Bronchial epithelial cell (primary cell): ENCODE measurements around the gene OR7D4. TPM values are rescaled to one million over a fixed set of nuclear protein-coding genes. Genes with fewer than 3 reads are reported as not detected.
"Not testable (repeated sequence)": the region's sequence is repeated elsewhere in the genome, so short reads cannot be mapped to it uniquely, and the experiment has no call there.

Experiments
- DNase-seq: peaks from one replicate; pipeline ENCODE4 v3.0.0-alpha.2; 2010; ENCODE audit warnings: low read depth
- FAIRE-seq: peaks from 2 replicates; lab custom pipeline; 2011; peaks lifted over from hg19 to GRCh38; lab: Jason Lieb, UNC
- H3K27me3 ChIP-seq: 2 replicates; pipeline ENCODE4 v1.5.1; 2011; ENCODE audit warnings: low read length; ENCODE audit not compliant: control insufficient read depth, insufficient read depth
- H3K36me3 ChIP-seq: 2 replicates; pipeline ENCODE4 v1.5.1; 2011; ENCODE audit warnings: low read length; ENCODE audit not compliant: control insufficient read depth, insufficient read depth
- H3K4me3 ChIP-seq: 2 replicates; pipeline ENCODE4 v1.5.1; 2011; ENCODE audit warnings: mild to moderate bottlenecking, low read depth, low read length, control low read depth
- total RNA-seq: library from RNA; depleted of rRNA; stranded (reverse); fragments of >200 nt; gene quantifications from 2 replicates; pipeline ENCODE4 v1.2.1, GENCODE V29; 2014
- TF ChIP-seq, protein P1 (sequence below): IDR thresholded peaks from 2 replicates; pipeline ENCODE4 v1.5.1; 2011; ENCODE audit warnings: mild to moderate bottlenecking, moderate library complexity, low read length, control low read depth, inconsistent platforms; ENCODE audit not compliant: insufficient read depth, severe bottlenecking

The OR7D4 gene
- total RNA-seq = not detected in 2 replicates

DNA sequence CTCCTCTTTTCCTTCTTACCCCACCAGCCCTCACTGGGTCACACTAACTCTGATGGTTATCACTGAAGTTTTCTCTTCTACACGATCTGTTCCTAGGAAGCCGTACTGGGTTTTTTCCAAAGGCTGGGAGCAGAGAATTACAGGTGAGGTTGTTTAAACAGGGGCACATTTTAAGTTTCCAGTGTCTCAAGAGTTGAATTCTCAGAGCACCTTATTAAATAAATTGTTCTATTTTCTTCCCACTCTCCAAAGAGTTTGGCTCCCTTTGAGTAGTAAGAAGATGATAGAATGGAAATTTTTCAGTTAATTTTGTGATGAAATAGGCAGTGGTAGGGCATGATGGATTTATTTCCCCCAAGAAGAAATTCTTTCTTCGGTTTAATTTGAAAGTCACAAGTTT lies at the start of gene OR7D4:
OR7D4 (minus strand) TSS at position 101 of the 400 bp plus-strand sequence. CDS start 4,752 bp downstream, outside the sequence.
- Histone ChIP-seq H3K27me3 (no peaks in the 10 kb centered on the region), H3K36me3 (no peaks in the 10 kb centered on the region), H3K4me3 (no peak within 1 kb of the TSS)
- no peak for FAIRE-seq
- TF ChIP-seq, protein P1, sequence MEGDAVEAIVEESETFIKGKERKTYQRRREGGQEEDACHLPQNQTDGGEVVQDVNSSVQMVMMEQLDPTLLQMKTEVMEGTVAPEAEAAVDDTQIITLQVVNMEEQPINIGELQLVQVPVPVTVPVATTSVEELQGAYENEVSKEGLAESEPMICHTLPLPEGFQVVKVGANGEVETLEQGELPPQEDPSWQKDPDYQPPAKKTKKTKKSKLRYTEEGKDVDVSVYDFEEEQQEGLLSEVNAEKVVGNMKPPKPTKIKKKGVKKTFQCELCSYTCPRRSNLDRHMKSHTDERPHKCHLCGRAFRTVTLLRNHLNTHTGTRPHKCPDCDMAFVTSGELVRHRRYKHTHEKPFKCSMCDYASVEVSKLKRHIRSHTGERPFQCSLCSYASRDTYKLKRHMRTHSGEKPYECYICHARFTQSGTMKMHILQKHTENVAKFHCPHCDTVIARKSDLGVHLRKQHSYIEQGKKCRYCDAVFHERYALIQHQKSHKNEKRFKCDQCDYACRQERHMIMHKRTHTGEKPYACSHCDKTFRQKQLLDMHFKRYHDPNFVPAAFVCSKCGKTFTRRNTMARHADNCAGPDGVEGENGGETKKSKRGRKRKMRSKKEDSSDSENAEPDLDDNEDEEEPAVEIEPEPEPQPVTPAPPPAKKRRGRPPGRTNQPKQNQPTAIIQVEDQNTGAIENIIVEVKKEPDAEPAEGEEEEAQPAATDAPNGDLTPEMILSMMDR = no peak
- DNase-seq = no peak

DNA sequence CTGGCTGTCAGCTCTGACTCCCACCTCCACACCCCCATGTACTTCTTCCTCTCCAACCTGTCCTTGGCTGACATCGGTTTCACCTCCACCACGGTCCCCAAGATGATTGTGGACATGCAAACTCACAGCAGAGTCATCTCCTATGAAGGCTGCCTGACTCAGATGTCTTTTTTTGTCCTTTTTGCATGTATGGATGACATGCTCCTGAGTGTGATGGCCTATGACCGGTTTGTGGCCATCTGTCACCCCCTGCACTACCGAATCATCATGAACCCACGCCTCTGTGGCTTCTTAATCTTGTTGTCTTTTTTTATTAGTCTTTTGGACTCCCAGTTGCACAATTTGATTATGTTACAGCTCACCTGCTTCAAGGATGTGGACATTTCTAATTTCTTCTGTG lies 31.8 kb upstream of the OR7D4 start:
- Histone ChIP-seq H3K4me3 (no peak overlapping the region), H3K36me3 (no peaks in the 10 kb centered on the region), H3K27me3 (no peaks in the 10 kb centered on the region)
- FAIRE-seq = no peak
- DNase-seq = no peak
- TF ChIP-seq, protein P1 = no peak

DNA sequence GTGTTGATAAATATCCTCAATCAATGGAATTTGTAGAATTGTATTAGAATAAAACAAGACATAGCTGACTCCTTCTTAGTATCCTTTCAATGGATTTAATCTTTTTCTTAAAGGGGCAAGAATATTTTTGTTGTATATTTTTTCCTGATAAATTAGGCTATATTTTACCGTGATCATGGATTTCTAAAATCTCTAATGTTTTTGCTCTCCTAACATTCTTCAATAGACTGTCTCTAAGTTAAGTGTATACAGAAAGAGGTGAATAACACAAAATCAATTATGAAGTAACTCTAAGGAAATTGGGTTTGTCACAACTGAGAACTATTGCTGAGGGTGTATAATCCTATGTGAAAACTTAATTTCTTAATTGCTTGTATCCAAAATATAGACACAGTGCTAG lies 31.2 kb upstream of the OR7D4 start, which contains the start of gene OR7E24:
OR7E24 (plus strand) TSS at position 301 of the 400 bp plus-strand sequence. CDS start 114 bp downstream, outside the sequence.
- Histone ChIP-seq H3K36me3 (no peaks in the 10 kb centered on the region), H3K27me3 (no peaks in the 10 kb centered on the region), H3K4me3 (no peak within 1 kb of the TSS)
- TF ChIP-seq, protein P1 = no peak
- FAIRE-seq (no peak), DNase-seq (no peak)

DNA sequence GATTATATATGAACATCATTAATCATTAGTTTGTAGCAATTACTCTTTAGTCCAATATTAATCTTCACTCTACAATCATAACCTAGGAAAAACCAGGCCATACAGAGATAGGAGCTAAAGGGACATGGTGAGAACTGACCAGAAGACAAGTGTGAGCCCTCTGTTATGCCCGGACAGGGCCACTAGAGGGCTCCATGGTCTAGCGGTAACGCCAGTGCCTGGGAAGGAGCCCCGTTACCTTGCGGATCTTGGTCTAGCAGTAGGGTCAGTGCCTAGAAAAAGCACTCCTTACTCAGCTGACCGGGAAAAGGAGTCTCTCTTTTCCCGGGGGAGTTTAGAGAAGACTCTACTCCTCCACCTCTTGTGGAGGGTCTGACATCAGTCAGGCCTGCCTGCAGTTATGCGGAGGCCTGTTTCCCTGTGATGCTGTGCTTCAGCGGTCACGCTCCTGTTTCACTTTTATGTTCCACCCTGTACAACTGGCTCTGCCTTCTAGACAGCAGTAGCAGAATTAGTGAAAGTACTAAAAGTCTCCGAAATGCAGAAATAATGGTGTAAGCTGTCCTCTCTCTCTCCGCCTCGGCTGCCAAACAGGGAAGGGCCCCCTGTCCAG lies 13.8 kb downstream of the OR7D4 start:
- peak; percentile 36 for DNase-seq
- no peak for FAIRE-seq
- H3K27me3 ChIP-seq = no peaks in the 10 kb centered on the region
- TF ChIP-seq, protein P1 = peak; percentile 87
- H3K36me3 ChIP-seq = no peaks in the 10 kb centered on the region
- no peak overlapping the region for H3K4me3 ChIP-seq

DNA sequence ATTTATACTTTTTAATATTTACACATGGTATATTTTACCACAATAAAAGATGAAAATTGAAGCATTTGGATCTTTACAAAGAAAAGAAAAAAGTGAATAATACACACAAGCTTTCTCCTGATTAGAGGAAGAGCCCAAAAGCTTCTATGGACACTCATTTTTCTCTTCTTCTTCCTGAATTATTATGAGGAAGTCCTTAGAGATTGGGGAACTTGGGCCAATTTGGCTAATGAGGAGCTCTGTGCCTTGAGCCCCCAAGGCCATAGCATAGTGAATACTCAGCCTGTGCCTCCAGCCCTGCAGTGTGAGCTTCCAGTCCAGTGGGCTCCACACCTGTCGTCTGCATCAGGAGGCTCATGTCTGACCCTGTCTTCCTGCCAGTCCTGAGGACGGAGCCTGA lies 21.3 kb downstream of the OR7D4 start:
- FAIRE-seq, H3K4me3 ChIP-seq, H3K36me3 ChIP-seq, DNase-seq, H3K27me3 ChIP-seq: not testable (repeated sequence)

DNA sequence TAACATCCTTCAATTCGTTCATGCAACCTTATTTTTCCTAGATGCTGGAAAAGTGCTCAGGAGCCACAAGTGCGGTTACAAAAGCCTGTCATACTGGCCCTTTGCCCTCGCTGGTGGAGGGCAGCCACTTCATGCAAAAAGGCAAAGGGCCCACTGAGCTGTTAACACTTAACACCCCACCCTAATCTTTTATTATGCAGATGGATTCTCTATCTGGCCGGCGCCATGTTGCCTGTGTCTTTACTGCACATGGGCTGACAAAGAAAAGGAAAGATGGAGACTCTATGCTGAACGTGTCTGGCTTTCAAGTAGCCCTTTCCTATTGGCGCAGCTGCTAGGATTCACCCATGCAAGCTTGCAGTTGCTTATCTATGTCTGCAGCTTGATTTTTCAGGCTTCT lies 29.9 kb downstream of the OR7D4 start:
- H3K36me3 ChIP-seq = no peaks in the 10 kb centered on the region
- H3K27me3 ChIP-seq = no peaks in the 10 kb centered on the region
- no peak overlapping the region for H3K4me3 ChIP-seq
- FAIRE-seq (no peak), DNase-seq (no peak)
- TF ChIP-seq, protein P1 = no peak
